K562 (cell line): ENCODE measurements around the gene CARD8. TPM values are rescaled to one million over a fixed set of nuclear protein-coding genes. Genes with fewer than 3 reads are reported as not detected.

Source experiments
- BRD4 ChIP-seq: fragments of 200-600 bp; sonication (generic); IDR thresholded peaks from 2 replicates; pipeline ENCODE4 v1.6.1; 2017; ENCODE audit warnings: inconsistent platforms
- BRF1 ChIP-seq: IDR thresholded peaks from 3 replicates; pipeline ENCODE4 v1.6.1; 2011; ENCODE audit warnings: borderline replicate concordance, mild to moderate bottlenecking; ENCODE audit not compliant: insufficient read length; ENCODE audit errors: extremely low read depth
- CREB1 ChIP-seq, 2 experiments: sonication (generic) in 1 of 2; formaldehyde crosslinking in 1 of 2; IDR thresholded peaks; 2 replicates each; pipeline versions ENCODE4 v1.6.1 to v1.8.0; 2012 to 2022; ENCODE audit warnings: inconsistent platforms in 1 of 2, mild to moderate bottlenecking in 1 of 2, missing genetic modification reagents in 1 of 2, moderate library complexity in 1 of 2
- EGR1 ChIP-seq: fragments of 450-650 bp; conservative IDR thresholded peaks from 2 replicates; pipeline ENCODE4 v1.6.1; 2017; ENCODE audit warnings: mild to moderate bottlenecking
- HDGF ChIP-seq: fragments of 450-650 bp; IDR thresholded peaks from 2 replicates; pipeline ENCODE4 v1.6.1; 2016
- NCOA2 ChIP-seq, 2 experiments: fragments of 450-650 bp; IDR thresholded peaks; 2 replicates each; pipeline ENCODE4 v1.6.1; 2018; ENCODE audit warnings: mild to moderate bottlenecking in 2 of 2, moderate library complexity in 1 of 2; ENCODE audit not compliant: partially characterized antibody in 2 of 2
- NFIX ChIP-seq: fragments of 250-450 bp; sonication (Bioruptor Pico); IDR thresholded peaks from 2 replicates; pipeline ENCODE4 v1.4.0; 2020; ENCODE audit warnings: low read depth, mild to moderate bottlenecking, moderate library complexity
- NONO ChIP-seq, 2 experiments: fragments of 200-400 bp in 1 of 2; fragments of 450-650 bp in 1 of 2; formaldehyde crosslinking in 1 of 2; IDR thresholded peaks; 2 replicates each; pipeline ENCODE4 v1.6.1; 2017; ENCODE audit warnings: low read depth in 2 of 2, mild to moderate bottlenecking in 2 of 2, moderate library complexity in 2 of 2, low read length in 1 of 2
- NRF1 ChIP-seq, 2 experiments: fragments of 450-650 bp; IDR thresholded peaks in 1 of 2; conservative IDR thresholded peaks in 1 of 2; 2 replicates each; pipeline ENCODE4 v1.6.1; 2014; ENCODE audit warnings: mild to moderate bottlenecking in 2 of 2
- PCBP2 ChIP-seq: fragments of 200-400 bp; formaldehyde crosslinking; IDR thresholded peaks from 2 replicates; pipeline ENCODE4 v1.6.1; 2018; ENCODE audit warnings: low read length, low read depth, mild to moderate bottlenecking, moderate library complexity; ENCODE audit not compliant: poor library complexity, severe bottlenecking
- PYGO2 ChIP-seq: fragments of 450-650 bp; IDR thresholded peaks from 2 replicates; pipeline ENCODE4 v1.6.1; 2016; ENCODE audit warnings: mild to moderate bottlenecking, missing genetic modification characterization, moderate library complexity, missing compliant biosample characterization
- RAD51 ChIP-seq: fragments of 450-650 bp; IDR thresholded peaks from 2 replicates; pipeline ENCODE4 v1.7.1; 2016; ENCODE audit warnings: low read depth, mild to moderate bottlenecking, borderline replicate concordance
- SETDB1 ChIP-seq: IDR thresholded peaks from one replicate; pipeline ENCODE4 v1.6.1; 2012; ENCODE audit warnings: low read length, control low read depth, inconsistent platforms
- ZBTB26 ChIP-seq: fragments of 450-650 bp; formaldehyde crosslinking; IDR thresholded peaks from 2 replicates; pipeline ENCODE4 v1.4.0; 2022; ENCODE audit warnings: missing genetic modification characterization
- ZNF318 ChIP-seq, 2 experiments: fragments of 450-650 bp; IDR thresholded peaks; 2 replicates each; pipeline ENCODE4 v1.6.1; 2016; ENCODE audit warnings: mild to moderate bottlenecking in 2 of 2, borderline replicate concordance in 1 of 2, low read depth in 1 of 2, moderate library complexity in 1 of 2
- ZNF511 ChIP-seq: sonication (generic); formaldehyde crosslinking; IDR thresholded peaks from 2 replicates; pipeline ENCODE4 v1.8.0; 2022; ENCODE audit warnings: mild to moderate bottlenecking, missing genetic modification reagents
- ZNF583 ChIP-seq: fragments of 250-450 bp; sonication (Bioruptor Pico); IDR thresholded peaks from 2 replicates; pipeline ENCODE4 v1.4.0; 2020
- ZNF589 ChIP-seq: fragments of 200-800 bp; sonication (Bioruptor generic); IDR thresholded peaks from 2 replicates; pipeline ENCODE4 v1.6.1; 2016; ENCODE audit warnings: low read depth, missing genetic modification characterization, missing compliant biosample characterization
- ZNF75A ChIP-seq: fragments of 450-650 bp; formaldehyde crosslinking; IDR thresholded peaks from 2 replicates; pipeline ENCODE4 v1.4.0; 2020; ENCODE audit warnings: mild to moderate bottlenecking
- ZNF778 ChIP-seq: fragments of 450-650 bp; formaldehyde crosslinking; IDR thresholded peaks from 2 replicates; pipeline ENCODE4 v1.4.0; 2020; ENCODE audit warnings: mild to moderate bottlenecking, moderate library complexity
- polyA plus RNA-seq, 8 experiments: library from polyadenylated mRNA; depleted of rRNA in 4 of 8; stranded (reverse) in 5 of 8; unstranded in 3 of 8; fragments of >200 nt; fragmentation: Nextera tagmentation in 2 of 8; fragmentation: Illumina TruSeq in 1 of 8; extraction: Ambion mirVana in 2 of 8; extraction: Trizol in 1 of 8; gene quantifications; 2 replicates each; pipeline versions ENCODE4 v1.2.1 to v1.2.3, GENCODE V29; 2011 to 2014; ENCODE audit warnings: inconsistent platforms in 1 of 8, missing spikeins in 1 of 8
- total RNA-seq, 7 experiments: library from RNA; depleted of rRNA in 6 of 7; stranded (reverse); fragments of >200 nt in 6 of 7; fragmentation: Illumina TruSeq in 2 of 7; extraction: Trizol in 2 of 7; gene quantifications; 2 replicates each; pipeline versions ENCODE4 v1.2.1 to v1.2.3, GENCODE V29; 2011 to 2021; ENCODE audit warnings: low replicate concordance in 1 of 7

Gene CARD8
- total and polyA plus RNA-seq, 9 of the 15 experiments (the other 6 are each of a cell fraction or from before 2014, with no cell fraction given): 11.5 to 26.4 (median 20.8) TPM

GRCh38 chr19:48254529-48254970 lies 1.2 kb downstream of the CARD8 start (continued):
- TF ChIP-seq CREB1 (IDR thresholded peaks at IDR 0.05): no peak
- TF ChIP-seq CREB1 (CRISPR knock-in tag; IDR thresholded peaks at IDR 0.05): no peak
- TF ChIP-seq ZNF583 (CRISPR knock-in tag): peak; percentile 97
- no peak for TF ChIP-seq RAD51
- peak; percentile 98 for TF ChIP-seq ZNF589 (CRISPR knock-in tag)
- TF ChIP-seq PCBP2: no peak
- TF ChIP-seq NONO (IDR thresholded peaks at IDR 0.05; ENCODE audit: low read depth in 2 of 2, low read length in 1 of 2): no peak
- peak; percentile 78 for TF ChIP-seq ZNF75A (CRISPR knock-in tag)
- no peak for TF ChIP-seq SETDB1
- no peak for TF ChIP-seq ZNF318 (IDR thresholded peaks at IDR 0.05; ENCODE audit: borderline replicate concordance in 1 of 2, low read depth in 1 of 2)
- no peak for TF ChIP-seq HDGF
- peak; percentile 98 for TF ChIP-seq PYGO2 (tag)
- no peak for TF ChIP-seq ZNF511 (CRISPR knock-in tag)
- TF ChIP-seq EGR1: no peak
- TF ChIP-seq NRF1 (conservative IDR thresholded peaks at IDR 0.05 in 1 of 2, IDR thresholded peaks at IDR 0.05 in 1 of 2): no peak
- no peak for TF ChIP-seq NCOA2 (IDR thresholded peaks at IDR 0.05; ENCODE audit: partially characterized antibody in 2 of 2)
- TF ChIP-seq BRF1: no peak
- no peak for TF ChIP-seq BRD4
- peak; percentile 65 for TF ChIP-seq NFIX (CRISPR knock-in tag)
- TF ChIP-seq ZBTB26: peak; percentile 90
- TF ChIP-seq ZNF778 (CRISPR knock-in tag): no peak
